ENCODE results near the gene SUN1. TPM values are rescaled to one million over a fixed set of nuclear protein-coding genes. Genes with fewer than 3 reads are reported as not detected.

SUN1 gene
- total and polyA plus RNA-seq, 5 donors from 2014 or later: 46.8 to 90.0 (median 54.4) TPM

DNA sequence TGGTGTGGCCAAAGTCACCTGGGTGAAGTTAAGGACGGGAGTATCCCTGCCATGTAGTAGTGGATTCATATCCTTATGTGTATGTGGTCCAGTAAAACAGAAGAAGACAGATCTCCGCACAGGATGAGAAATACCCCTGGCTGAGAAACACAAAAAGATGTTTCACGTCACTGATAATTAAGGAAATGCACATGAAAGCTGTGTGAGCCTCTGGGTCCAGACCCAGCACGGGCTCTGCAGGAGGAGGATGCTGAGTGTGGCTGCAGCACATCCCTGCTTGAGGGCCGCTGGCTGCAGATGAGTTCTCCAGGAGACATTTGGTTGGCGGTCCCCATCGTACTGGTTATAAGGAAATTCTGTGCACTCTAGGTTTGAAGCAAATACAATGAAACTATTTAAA, 8.2 kb upstream of the SUN1 start:
- Histone ChIP-seq H3K9me3 (ENCODE audit: control insufficient read depth in 2 of 2, low read length in 2 of 2) (no peaks in the 10 kb centered on the region), H3K4me1 (ENCODE audit: control insufficient read depth, insufficient read depth, low read length, poor library complexity, severe bottlenecking) (no peaks in the 10 kb centered on the region), H3K27ac (ENCODE audit: insufficient read depth, low read length, poor library complexity, severe bottlenecking) (no peak overlapping the region), H3K27me3 (ENCODE audit: control insufficient read depth, insufficient read depth, low read length) (no peaks in the 10 kb centered on the region), H3K36me3 (ENCODE audit: control insufficient read depth, insufficient read depth, low read length) (peaks cover 19% of the 10 kb centered on the region), H3K4me3 (ENCODE audit: low read depth, low read length) (no peak overlapping the region)
- Mint-ChIP-seq H3K27me3 (no peaks in the 10 kb centered on the region), H3K9me3 (peaks cover 0 to 1% (median 0%) of the 10 kb centered on the region in 7 donors), H3K4me3 (no peak overlapping the region), H3K27ac (peak overlapping the region in 2 of 3 donors; percentile 45 to 55), H3K4me1 (peaks cover 21 to 70% (median 46%) of the 10 kb centered on the region in 4 donors), H3K36me3 (peaks cover 29% of the 10 kb centered on the region)
- no peak for ATAC-seq (ENCODE audit: low read depth in 2 of 2)
- no peak for DNase-seq

DNA sequence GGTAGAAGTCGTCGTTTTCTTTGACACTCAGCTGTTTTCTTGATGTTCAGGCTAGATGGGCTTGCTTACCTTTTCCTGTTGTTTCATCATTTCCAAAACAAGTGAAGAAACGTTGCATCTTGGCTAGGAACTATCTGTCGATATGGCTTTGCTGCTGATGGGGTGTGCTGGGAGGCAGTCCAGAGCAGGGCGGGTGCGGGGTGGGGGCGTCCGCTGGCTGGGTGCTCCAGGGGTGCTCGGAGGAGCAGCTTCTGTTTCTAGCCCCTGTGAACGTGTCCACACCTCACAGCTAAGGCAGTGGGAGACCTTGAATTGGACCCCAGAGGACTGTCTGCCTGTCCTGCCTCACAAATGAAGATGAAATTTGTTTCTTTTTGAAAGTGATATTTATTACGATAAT, 7.6 kb upstream of the SUN1 start:
- H3K27ac Mint-ChIP-seq: no peak overlapping the region
- H3K4me1 Mint-ChIP-seq: peaks cover 18 to 70% (median 44%) of the 10 kb centered on the region in 4 donors

DNA sequence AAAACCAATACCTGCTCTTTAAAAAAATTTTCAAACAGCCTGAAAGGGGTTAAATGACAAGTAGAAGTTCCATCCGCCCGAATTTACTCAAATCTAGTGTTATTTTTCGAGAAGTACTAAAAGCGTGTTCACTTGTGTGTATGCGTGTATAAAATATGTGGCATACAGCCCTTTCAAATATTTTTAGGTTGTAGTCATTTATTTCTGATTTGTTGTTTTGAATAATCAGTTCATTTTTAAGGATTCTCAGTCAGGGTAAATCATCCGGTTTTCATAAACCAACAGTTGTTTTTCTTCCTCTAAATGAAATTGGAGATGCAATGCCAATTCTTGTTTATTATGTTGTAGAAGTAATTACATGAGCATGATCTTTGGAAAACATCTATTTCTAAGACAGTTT, 6.9 kb upstream of the SUN1 start:
- Mint-ChIP-seq H3K9me3 (peaks cover 0 to 1% (median 0%) of the 10 kb centered on the region in 7 donors), H3K27ac (peak overlapping the region in 1 of 3 donors; percentile 61), H3K4me1 (peaks cover 15 to 70% (median 43%) of the 10 kb centered on the region in 4 donors), H3K27me3 (no peaks in the 10 kb centered on the region), H3K4me3 (no peak overlapping the region), H3K36me3 (peaks cover 25% of the 10 kb centered on the region)
- H3K9me3 ChIP-seq (ENCODE audit: control insufficient read depth in 2 of 2, low read length in 2 of 2): no peaks in the 10 kb centered on the region
- H3K27ac ChIP-seq (ENCODE audit: insufficient read depth, low read length, poor library complexity, severe bottlenecking): no peak overlapping the region
- no peaks in the 10 kb centered on the region for H3K27me3 ChIP-seq (ENCODE audit: control insufficient read depth, insufficient read depth, low read length)
- DNase-seq (no peak), ATAC-seq (ENCODE audit: low read depth in 2 of 2) (no peak)
- H3K4me1 ChIP-seq (ENCODE audit: control insufficient read depth, insufficient read depth, low read length, poor library complexity, severe bottlenecking): no peaks in the 10 kb centered on the region
- H3K4me3 ChIP-seq (ENCODE audit: low read depth, low read length): no peak overlapping the region
- H3K36me3 ChIP-seq (ENCODE audit: control insufficient read depth, insufficient read depth, low read length): peaks cover 19% of the 10 kb centered on the region

More for the DNA sequence above, 7.6 kb upstream of the SUN1 start:
- Mint-ChIP-seq H3K27me3 (no peaks in the 10 kb centered on the region), H3K36me3 (peaks cover 29% of the 10 kb centered on the region), H3K9me3 (peaks cover 0 to 1% (median 0%) of the 10 kb centered on the region in 7 donors), H3K4me3 (no peak overlapping the region)
- H3K4me1 ChIP-seq (ENCODE audit: control insufficient read depth, insufficient read depth, low read length, poor library complexity, severe bottlenecking): no peaks in the 10 kb centered on the region
- H3K9me3 ChIP-seq (ENCODE audit: control insufficient read depth in 2 of 2, low read length in 2 of 2): no peaks in the 10 kb centered on the region
- no peak for DNase-seq
- no peaks in the 10 kb centered on the region for H3K27me3 ChIP-seq (ENCODE audit: control insufficient read depth, insufficient read depth, low read length)
- no peak overlapping the region for H3K27ac ChIP-seq (ENCODE audit: insufficient read depth, low read length, poor library complexity, severe bottlenecking)
- peaks cover 19% of the 10 kb centered on the region for H3K36me3 ChIP-seq (ENCODE audit: control insufficient read depth, insufficient read depth, low read length)
- H3K4me3 ChIP-seq (ENCODE audit: low read depth, low read length): no peak overlapping the region
- no peak for ATAC-seq (ENCODE audit: low read depth in 2 of 2)

DNA sequence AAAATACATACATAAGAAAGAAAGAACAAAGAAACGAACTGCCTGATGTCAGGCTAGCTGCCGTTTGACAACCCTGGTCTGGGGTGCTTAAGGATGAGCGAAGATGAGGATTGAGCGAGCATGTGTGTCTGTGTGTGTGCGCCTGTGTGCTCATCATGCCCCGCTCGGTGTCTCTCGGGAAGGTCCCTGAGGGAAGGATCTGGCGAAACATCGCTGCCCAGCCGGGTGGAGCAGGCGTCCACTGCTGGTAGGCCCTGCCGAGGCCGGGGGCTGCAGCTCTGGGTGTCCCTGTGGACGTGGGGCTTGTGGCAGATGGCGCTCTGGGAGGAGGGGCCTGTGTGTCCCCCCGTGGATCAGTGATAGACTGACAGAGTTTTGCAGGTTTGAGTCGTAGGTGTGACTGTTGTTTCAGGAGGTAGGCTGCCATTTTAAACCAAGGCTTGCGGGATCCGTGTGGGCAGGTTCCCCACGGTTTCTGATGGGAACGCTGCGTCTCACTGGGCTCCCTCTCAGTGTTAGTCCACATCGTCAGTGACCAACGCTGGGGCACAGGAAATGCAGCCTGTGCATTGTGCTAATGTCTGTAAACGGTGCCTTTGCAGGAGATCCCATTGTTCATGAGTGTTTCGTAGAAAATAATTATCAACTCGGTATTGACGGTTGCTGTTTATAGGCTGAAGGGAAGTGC, 5.9 kb upstream of the SUN1 start:
- Mint-ChIP-seq H3K36me3 (peaks cover 19% of the 10 kb centered on the region), H3K4me3 (no peak overlapping the region), H3K4me1 (peaks cover 10 to 71% (median 46%) of the 10 kb centered on the region in 4 donors), H3K27ac (no peak overlapping the region), H3K27me3 (no peaks in the 10 kb centered on the region), H3K9me3 (peaks cover 0 to 1% (median 0%) of the 10 kb centered on the region in 7 donors)
- ATAC-seq (ENCODE audit: low read depth in 2 of 2) (no peak), DNase-seq (no peak)
- Histone ChIP-seq H3K9me3 (ENCODE audit: control insufficient read depth in 2 of 2, low read length in 2 of 2) (no peaks in the 10 kb centered on the region), H3K36me3 (ENCODE audit: control insufficient read depth, insufficient read depth, low read length) (peaks cover 19% of the 10 kb centered on the region), H3K27ac (ENCODE audit: insufficient read depth, low read length, poor library complexity, severe bottlenecking) (no peak overlapping the region), H3K4me1 (ENCODE audit: control insufficient read depth, insufficient read depth, low read length, poor library complexity, severe bottlenecking) (peaks cover 8% of the 10 kb centered on the region), H3K4me3 (ENCODE audit: low read depth, low read length) (no peak overlapping the region), H3K27me3 (ENCODE audit: control insufficient read depth, insufficient read depth, low read length) (no peaks in the 10 kb centered on the region)

DNA sequence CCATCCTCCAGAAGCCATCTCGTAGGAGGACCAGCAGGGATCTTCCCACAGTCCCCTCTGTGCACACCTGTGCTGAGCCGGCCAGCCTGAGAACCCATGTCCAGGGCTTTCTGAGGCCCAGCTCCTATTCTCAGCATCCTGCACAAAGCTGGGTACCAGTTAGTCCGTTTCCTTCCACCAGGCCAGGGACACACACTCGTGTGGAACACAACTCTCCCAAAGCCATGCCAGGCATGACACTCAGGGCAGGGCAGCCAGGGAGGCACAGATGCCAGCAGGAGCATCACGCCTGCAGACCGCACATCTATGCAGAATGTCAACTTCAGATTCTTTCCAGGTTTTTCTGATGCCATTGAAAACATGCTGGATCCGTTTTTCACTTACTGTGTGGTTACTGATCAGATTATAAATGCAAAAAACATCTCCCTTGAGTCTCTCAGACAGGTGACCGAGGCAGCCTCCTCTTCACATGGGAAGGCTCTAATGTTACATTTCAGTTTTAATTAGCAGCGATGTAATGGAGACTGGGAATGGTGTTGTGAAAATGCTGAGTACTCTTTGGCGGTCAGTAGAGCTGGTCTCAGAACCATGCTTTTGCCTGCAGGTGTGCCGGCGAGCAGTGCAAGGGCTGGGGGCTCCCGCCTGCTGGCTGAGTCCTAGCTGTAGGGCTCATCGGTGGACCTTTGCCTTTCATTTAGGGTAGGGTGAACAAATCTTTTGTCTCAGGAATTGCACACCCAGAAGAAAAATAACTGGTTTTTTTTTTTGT, 3.3 kb upstream of the SUN1 start:
- H3K27me3 Mint-ChIP-seq: no peaks in the 10 kb centered on the region
- ATAC-seq (ENCODE audit: low read depth in 2 of 2) (no peak), DNase-seq (no peak)
- peaks cover 5% of the 10 kb centered on the region for H3K36me3 ChIP-seq (ENCODE audit: control insufficient read depth, insufficient read depth, low read length)
- H3K4me1 Mint-ChIP-seq: peaks cover 26 to 69% (median 51%) of the 10 kb centered on the region in 4 donors
- H3K4me1 ChIP-seq (ENCODE audit: control insufficient read depth, insufficient read depth, low read length, poor library complexity, severe bottlenecking): peaks cover 29% of the 10 kb centered on the region
- H3K9me3 Mint-ChIP-seq: peaks cover 0 to 2% (median 0%) of the 10 kb centered on the region in 7 donors
- no peaks in the 10 kb centered on the region for H3K27me3 ChIP-seq (ENCODE audit: control insufficient read depth, insufficient read depth, low read length)
- peak overlapping the region in 1 of 4 donors; percentile 35 for H3K4me3 Mint-ChIP-seq
- H3K9me3 ChIP-seq (ENCODE audit: control insufficient read depth in 2 of 2, low read length in 2 of 2): no peaks in the 10 kb centered on the region
- H3K27ac ChIP-seq (ENCODE audit: insufficient read depth, low read length, poor library complexity, severe bottlenecking): no peak overlapping the region
- H3K36me3 Mint-ChIP-seq: peaks cover 10% of the 10 kb centered on the region
- no peak overlapping the region for H3K4me3 ChIP-seq (ENCODE audit: low read depth, low read length)
- H3K27ac Mint-ChIP-seq: peak overlapping the region in 2 of 3 donors; percentile 58 to 66

DNA sequence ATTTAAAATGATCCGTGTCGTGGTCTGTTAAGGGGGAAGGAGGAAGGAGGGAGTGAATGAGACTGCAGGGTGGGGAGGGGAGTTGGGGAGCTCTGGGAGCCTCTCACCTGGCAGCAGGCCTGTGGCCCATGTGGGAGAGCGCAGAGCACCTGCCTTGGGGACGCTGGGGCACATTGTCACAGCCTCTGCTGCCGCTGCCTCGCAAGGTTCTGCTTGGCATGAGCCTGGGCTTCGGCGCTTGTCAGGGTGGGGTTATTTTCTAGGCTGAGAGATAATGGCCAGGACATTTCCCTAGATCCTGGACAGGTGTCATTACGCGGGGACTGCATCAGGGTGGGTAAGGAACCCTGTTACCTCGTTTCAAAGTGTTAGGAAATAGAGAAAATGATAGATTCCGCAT, 2.2 kb upstream of the SUN1 start:
- ATAC-seq (ENCODE audit: low read depth in 2 of 2): no peak
- peaks cover 21 to 66% (median 46%) of the 10 kb centered on the region in 4 donors for H3K4me1 Mint-ChIP-seq

DNA sequence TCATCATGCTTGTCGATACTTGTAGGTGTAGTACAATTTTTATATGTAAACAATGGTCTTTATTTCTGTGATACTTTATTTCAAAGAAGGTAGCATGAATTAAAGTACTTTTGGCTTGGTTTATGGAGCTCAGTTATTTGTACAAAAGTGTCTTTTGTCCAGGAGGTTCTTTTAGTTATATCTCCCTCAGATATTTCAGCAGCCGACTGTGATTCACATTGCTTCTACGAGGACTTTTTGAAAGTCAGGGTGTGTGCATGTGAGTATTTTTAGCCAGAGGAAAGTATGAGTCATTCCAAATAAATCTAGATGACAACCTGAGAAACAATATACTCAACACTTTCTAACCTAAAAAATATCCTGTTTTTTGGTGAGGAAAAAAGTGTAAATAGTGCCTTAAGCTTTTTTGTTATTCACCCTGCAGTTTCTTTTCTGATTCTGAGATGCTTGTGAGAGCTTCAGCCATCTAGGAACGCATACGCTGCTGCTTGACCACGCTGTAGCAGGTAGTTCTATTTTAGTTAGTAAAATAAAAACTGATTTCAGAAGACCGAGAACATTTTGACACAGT, 595 bp upstream of the SUN1 start:
- peak overlapping the region; percentile 87 to 98 (median 95) for H3K27ac Mint-ChIP-seq
- H3K27ac ChIP-seq (ENCODE audit: insufficient read depth, low read length, poor library complexity, severe bottlenecking): peak overlapping the region; percentile 81
- no peaks in the 10 kb centered on the region for H3K27me3 Mint-ChIP-seq
- peaks cover 29% of the 10 kb centered on the region for H3K4me1 ChIP-seq (ENCODE audit: control insufficient read depth, insufficient read depth, low read length, poor library complexity, severe bottlenecking)
- H3K27me3 ChIP-seq (ENCODE audit: control insufficient read depth, insufficient read depth, low read length): no peaks in the 10 kb centered on the region
- H3K9me3 ChIP-seq (ENCODE audit: control insufficient read depth in 2 of 2, low read length in 2 of 2): no peaks in the 10 kb centered on the region
- peak overlapping the region; percentile 81 to 93 (median 90) for H3K4me3 Mint-ChIP-seq
- ATAC-seq (ENCODE audit: low read depth in 2 of 2) (peak; percentile 52 to 62), DNase-seq (peak in 2 of 3 donors; percentile 30 to 68)
- peak overlapping the region; percentile 79 for H3K4me3 ChIP-seq (ENCODE audit: low read depth, low read length)
- H3K36me3 Mint-ChIP-seq: peaks cover 5% of the 10 kb centered on the region
- peaks cover 17 to 70% (median 47%) of the 10 kb centered on the region in 4 donors for H3K4me1 Mint-ChIP-seq
- H3K36me3 ChIP-seq (ENCODE audit: control insufficient read depth, insufficient read depth, low read length): peaks cover 5% of the 10 kb centered on the region
- peaks cover 0 to 2% (median 0%) of the 10 kb centered on the region in 7 donors for H3K9me3 Mint-ChIP-seq

More for the DNA sequence above, 2.2 kb upstream of the SUN1 start:
- H3K27me3 Mint-ChIP-seq: no peaks in the 10 kb centered on the region
- DNase-seq: no peak
- peak overlapping the region; percentile 87 to 95 (median 89) for H3K27ac Mint-ChIP-seq
- H3K4me3 Mint-ChIP-seq: peak overlapping the region in 3 of 4 donors; percentile 28 to 52 (median 42)
- H3K9me3 Mint-ChIP-seq: peaks cover 0 to 2% (median 0%) of the 10 kb centered on the region in 7 donors
- no peaks in the 10 kb centered on the region for H3K27me3 ChIP-seq (ENCODE audit: control insufficient read depth, insufficient read depth, low read length)
- H3K27ac ChIP-seq (ENCODE audit: insufficient read depth, low read length, poor library complexity, severe bottlenecking): no peak overlapping the region
- peaks cover 8% of the 10 kb centered on the region for H3K36me3 Mint-ChIP-seq
- no peaks in the 10 kb centered on the region for H3K9me3 ChIP-seq (ENCODE audit: control insufficient read depth in 2 of 2, low read length in 2 of 2)
- peaks cover 29% of the 10 kb centered on the region for H3K4me1 ChIP-seq (ENCODE audit: control insufficient read depth, insufficient read depth, low read length, poor library complexity, severe bottlenecking)
- H3K36me3 ChIP-seq (ENCODE audit: control insufficient read depth, insufficient read depth, low read length): peaks cover 5% of the 10 kb centered on the region
- no peak overlapping the region for H3K4me3 ChIP-seq (ENCODE audit: low read depth, low read length)
